SK-N-SH (cell line): ENCODE measurements around the gene ADAM11. TPM values are rescaled to one million over a fixed set of nuclear protein-coding genes. Genes with fewer than 3 reads are reported as not detected.
A peak's percentile ranks its signal among the peaks of the same experiment; 100 is the strongest.

Experiments used
- CTCF ChIA-PET: fragments of 300-600, 350-600 bp; formaldehyde crosslinking; extraction: SDS; loops from one replicate; lab custom pipeline; 2021; lab: Yijun Ruan, JAX
- POLR2A ChIA-PET: fragments of 350-600 bp; sonication (Branson Sonifier 250); formaldehyde crosslinking; extraction: SDS; loops from one replicate; lab custom pipeline; 2020; ENCODE audit warnings: antibody characterized with exemption, inconsistent platforms; lab: Yijun Ruan, JAX
- DNase-seq: peaks from one replicate; pipeline ENCODE4 v3.0.0; 2012
- H2AFZ ChIP-seq: fragments of 200-600 bp; sonication (generic); 2 replicates; pipeline ENCODE4 v1.8.1; 2016; ENCODE audit warnings: antibody characterized with exemption, mild to moderate bottlenecking, low read depth
- H3F3A ChIP-seq: fragments of 200-600 bp; sonication (generic); replicated peaks from 2 replicates; pipeline ENCODE3; 2016; ENCODE audit warnings: antibody characterized with exemption, mild to moderate bottlenecking; ENCODE audit not compliant: insufficient read depth
- H3K27ac ChIP-seq, 2 experiments: fragments of 200-500 bp in 1 of 2; fragments of 200-600 bp in 1 of 2; sonication (Bioruptor generic) in 1 of 2; sonication (generic), shearing (Covaris generic) in 1 of 2; 2 replicates each; pipeline versions ENCODE4 v1.5.1 to v1.6.1; 2014 to 2016; ENCODE audit warnings: low read depth in 2 of 2, inconsistent platforms in 1 of 2, low read length in 1 of 2, mild to moderate bottlenecking in 1 of 2, mixed read lengths in 1 of 2
- H3K27me3 ChIP-seq: fragments of 200-600 bp; sonication (generic), shearing (Covaris generic); 2 replicates; pipeline ENCODE4 v1.6.1; 2016; ENCODE audit warnings: mixed run types; ENCODE audit not compliant: insufficient read depth
- H3K36me3 ChIP-seq, 2 experiments: fragments of 200-500 bp in 1 of 2; fragments of 200-600 bp in 1 of 2; sonication (Bioruptor generic) in 1 of 2; sonication (generic) in 1 of 2; replicated peaks in 1 of 2; 2 replicates each; pipeline versions ENCODE3 to v1.5.1; 2014 to 2016; ENCODE audit warnings: low read length in 1 of 2, mild to moderate bottlenecking in 1 of 2; ENCODE audit not compliant: insufficient read depth in 2 of 2, control insufficient read depth in 1 of 2
- H3K4me1 ChIP-seq, 2 experiments: fragments of 200-500 bp in 1 of 2; fragments of 200-600 bp in 1 of 2; sonication (Bioruptor generic) in 1 of 2; sonication (generic), shearing (Covaris generic) in 1 of 2; 2 replicates each; pipeline versions ENCODE4 v1.5.1 to v1.6.1; 2014 to 2016; ENCODE audit warnings: low read depth in 1 of 2, low read length in 1 of 2, mixed run types in 1 of 2; ENCODE audit not compliant: insufficient read depth in 2 of 2, control insufficient read depth in 1 of 2
- H3K4me2 ChIP-seq: fragments of 200-600 bp; sonication (generic), shearing (Covaris generic); 2 replicates; pipeline ENCODE4 v1.6.1; 2017; ENCODE audit warnings: mixed run types
- H3K4me3 ChIP-seq, 2 experiments: fragments of 200-500 bp in 1 of 2; fragments of 200-600 bp in 1 of 2; sonication (Bioruptor generic) in 1 of 2; sonication (generic), shearing (Covaris generic) in 1 of 2; 2 replicates each; pipeline versions ENCODE4 v1.5.1 to v1.8.1; 2014 to 2016; ENCODE audit warnings: low read depth in 2 of 2, inconsistent platforms in 1 of 2, low read length in 1 of 2, mild to moderate bottlenecking in 1 of 2, mixed read lengths in 1 of 2, moderate library complexity in 1 of 2
- H3K79me2 ChIP-seq: fragments of 200-600 bp; sonication (generic); 2 replicates; pipeline ENCODE4 v1.8.1; 2017; ENCODE audit warnings: mild to moderate bottlenecking; ENCODE audit not compliant: insufficient read depth
- H3K9ac ChIP-seq: fragments of 200-600 bp; sonication (generic); 2 replicates; pipeline ENCODE4 v1.6.1; 2017; ENCODE audit warnings: mixed run types
- H3K9me2 ChIP-seq: fragments of 200-600 bp; sonication (generic); 2 replicates; pipeline ENCODE4 v1.6.1; 2017; ENCODE audit warnings: mixed run types
- H3K9me3 ChIP-seq: fragments of 200-600 bp; sonication (generic); 2 replicates; pipeline ENCODE4 v1.6.1; 2017; ENCODE audit warnings: mixed run types, mild to moderate bottlenecking, moderate library complexity
- H4K20me1 ChIP-seq: fragments of 200-600 bp; sonication (generic); 2 replicates; pipeline ENCODE4 v1.6.1; 2017; ENCODE audit warnings: mild to moderate bottlenecking, mixed run types; ENCODE audit not compliant: insufficient read depth
- FOXJ3 ChIP-seq: sonication (generic); formaldehyde crosslinking; IDR thresholded peaks from 2 replicates; pipeline ENCODE4 v1.5.1; 2020; ENCODE audit warnings: mild to moderate bottlenecking, missing genetic modification reagents
- FOXM1 ChIP-seq: IDR thresholded peaks from 2 replicates; pipeline ENCODE4 v1.4.0; 2012; ENCODE audit warnings: low read depth, mild to moderate bottlenecking
- GATA2 ChIP-seq: sonication (generic); formaldehyde crosslinking; IDR thresholded peaks from 2 replicates; pipeline ENCODE4 v1.5.0; 2020; ENCODE audit warnings: mild to moderate bottlenecking, missing genetic modification reagents
- MEF2A ChIP-seq: IDR thresholded peaks from 2 replicates; pipeline ENCODE4 v1.4.0; 2012; ENCODE audit warnings: low read depth, borderline replicate concordance
- MXI1 ChIP-seq: IDR thresholded peaks from 2 replicates; pipeline ENCODE4 v1.6.1; 2012; ENCODE audit warnings: mild to moderate bottlenecking, low read depth, low read length, improper control_type of control experiment
- NFIC ChIP-seq: IDR thresholded peaks from 2 replicates; pipeline ENCODE4 v1.4.0; 2012; ENCODE audit warnings: borderline replicate concordance
- NRF1 ChIP-seq: IDR thresholded peaks from 2 replicates; pipeline ENCODE4 v1.6.1; 2012; ENCODE audit warnings: low read depth, mild to moderate bottlenecking, low read length
- RAD21 ChIP-seq: IDR thresholded peaks from 2 replicates; pipeline ENCODE4 v1.6.1; 2012; ENCODE audit warnings: mild to moderate bottlenecking, low read length
- RXRA ChIP-seq: IDR thresholded peaks from 2 replicates; pipeline ENCODE4 v1.4.0; 2012; ENCODE audit warnings: low read depth, mild to moderate bottlenecking, borderline replicate concordance
- SMC3 ChIP-seq: IDR thresholded peaks from 2 replicates; pipeline ENCODE4 v1.6.1; 2012; ENCODE audit warnings: low read depth, low read length, improper control_type of control experiment
- TAF1 ChIP-seq: IDR thresholded peaks from 2 replicates; pipeline ENCODE4 v1.6.1; 2012; ENCODE audit warnings: low read depth, mild to moderate bottlenecking, low read length, moderate library complexity, borderline replicate concordance
- TEAD4 ChIP-seq: IDR thresholded peaks from 2 replicates; pipeline ENCODE4 v1.4.0; 2012; ENCODE audit warnings: mild to moderate bottlenecking, borderline replicate concordance; ENCODE audit not compliant: insufficient read depth
- YY1 ChIP-seq: IDR thresholded peaks from 2 replicates; pipeline ENCODE4 v1.4.0; 2012; ENCODE audit warnings: low read depth, mild to moderate bottlenecking
- WGBS: methylation state at CpG from one replicate; pipeline ENCODE4 v1.1.6; 2017; ENCODE audit warnings: low lambda C conversion rate; 5-methylcytosine and 5-hydroxymethylcytosine counted together
- polyA plus RNA-seq, 3 experiments: library from polyadenylated mRNA; depleted of rRNA; stranded (reverse); fragments of >200 nt; gene quantifications; 2 replicates each; pipeline ENCODE4 v1.2.3, GENCODE V29; 2012
- TF ChIP-seq, protein P1 (sequence below): fragments of 200-600 bp; sonication (generic); IDR thresholded peaks from 2 replicates; pipeline ENCODE4 v1.6.1; 2017; ENCODE audit warnings: antibody characterized with exemption, mild to moderate bottlenecking, moderate library complexity
- TF ChIP-seq, protein P2 (sequence below): IDR thresholded peaks from 2 replicates; pipeline ENCODE4 v1.6.1; 2012; ENCODE audit warnings: mild to moderate bottlenecking, low read depth, low read length, moderate library complexity
- TF ChIP-seq, protein P3 (sequence below): IDR thresholded peaks from 2 replicates; pipeline ENCODE4; 2012
- TF ChIP-seq, protein P4 (sequence below): fragments of 150-350 bp; IDR thresholded peaks from 2 replicates; pipeline ENCODE4 v1.6.1; 2016; ENCODE audit warnings: mild to moderate bottlenecking, low read depth, low read length

ADAM11 gene
- polyA plus RNA-seq, 1 of the 3 experiments (the other 2 are of a cell fraction): 2.5 TPM

DNA sequence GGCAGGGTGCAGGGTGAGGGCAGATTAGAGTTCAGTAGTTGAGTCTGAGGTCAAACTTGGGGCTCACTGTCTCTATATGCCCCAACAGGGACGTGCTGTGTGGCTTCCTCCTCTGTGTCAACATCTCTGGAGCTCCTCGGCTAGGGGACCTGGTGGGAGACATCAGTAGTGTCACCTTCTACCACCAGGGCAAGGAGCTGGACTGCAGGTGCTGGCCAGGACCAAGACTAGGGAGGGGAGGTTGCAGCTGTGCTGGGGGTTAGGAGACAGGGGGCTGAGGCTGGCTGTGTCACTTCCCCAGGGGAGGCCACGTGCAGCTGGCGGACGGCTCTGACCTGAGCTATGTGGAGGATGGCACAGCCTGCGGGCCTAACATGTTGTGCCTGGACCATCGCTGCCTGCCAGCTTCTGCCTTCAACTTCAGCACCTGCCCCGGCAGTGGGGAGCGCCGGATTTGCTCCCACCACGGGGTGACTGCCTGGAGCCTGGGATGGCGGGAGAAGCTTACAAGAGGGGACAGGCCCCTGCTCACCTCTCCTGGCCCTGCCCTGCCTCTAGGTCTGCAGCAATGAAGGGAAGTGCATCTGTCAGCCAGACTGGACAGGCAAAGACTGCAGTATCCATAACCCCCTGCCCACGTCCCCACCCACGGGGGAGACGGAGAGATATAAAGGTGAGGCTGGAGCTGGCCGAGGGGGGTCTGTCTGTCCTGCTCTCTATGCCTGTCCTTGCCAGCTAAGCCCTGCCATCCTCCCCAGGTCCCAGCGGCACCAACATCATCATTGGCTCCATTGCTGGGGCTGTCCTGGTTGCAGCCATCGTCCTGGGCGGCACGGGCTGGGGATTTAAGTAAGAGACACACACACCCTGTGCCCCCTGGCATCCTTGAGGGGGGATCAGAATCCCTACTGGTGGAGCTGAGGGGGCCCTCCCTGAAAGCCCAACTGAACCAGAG lies 18.9 kb downstream of the ADAM11 start:
- Histone ChIP-seq H3K4me1 (peaks cover 0 to 31% of the 10 kb centered on the region in 2 experiments; a peak in 1 of 4 replicates), H3K27ac (no peak overlapping the region), H3K9me3 (no peaks in the 10 kb centered on the region), H2AFZ (no peak overlapping the region), H4K20me1 (no peaks in the 10 kb centered on the region), H3K4me3 (no peak overlapping the region), H3K9ac (no peak overlapping the region), H3K36me3 (no peaks in the 10 kb centered on the region), H3K9me2 (no peaks in the 10 kb centered on the region), H3K79me2 (no peaks in the 10 kb centered on the region), H3K4me2 (no peak overlapping the region), H3K27me3 (no peaks in the 10 kb centered on the region), H3F3A (no peaks in the 10 kb centered on the region)
- CTCF ChIA-PET: interaction anchor here (0.6 to 17.7 kb wide), 26 partner anchors 8 to 357 kb away, joined by 3 to 420 read pairs (median 11); partner anchors contain the start of genes EFTUD2, GJC1 and HIGD1B
- TF ChIP-seq FOXJ3 (CRISPR knock-in tag): no peak
- no peak for TF ChIP-seq NRF1
- no peak for TF ChIP-seq TAF1
- TF ChIP-seq MEF2A: no peak
- TF ChIP-seq, protein P1, sequence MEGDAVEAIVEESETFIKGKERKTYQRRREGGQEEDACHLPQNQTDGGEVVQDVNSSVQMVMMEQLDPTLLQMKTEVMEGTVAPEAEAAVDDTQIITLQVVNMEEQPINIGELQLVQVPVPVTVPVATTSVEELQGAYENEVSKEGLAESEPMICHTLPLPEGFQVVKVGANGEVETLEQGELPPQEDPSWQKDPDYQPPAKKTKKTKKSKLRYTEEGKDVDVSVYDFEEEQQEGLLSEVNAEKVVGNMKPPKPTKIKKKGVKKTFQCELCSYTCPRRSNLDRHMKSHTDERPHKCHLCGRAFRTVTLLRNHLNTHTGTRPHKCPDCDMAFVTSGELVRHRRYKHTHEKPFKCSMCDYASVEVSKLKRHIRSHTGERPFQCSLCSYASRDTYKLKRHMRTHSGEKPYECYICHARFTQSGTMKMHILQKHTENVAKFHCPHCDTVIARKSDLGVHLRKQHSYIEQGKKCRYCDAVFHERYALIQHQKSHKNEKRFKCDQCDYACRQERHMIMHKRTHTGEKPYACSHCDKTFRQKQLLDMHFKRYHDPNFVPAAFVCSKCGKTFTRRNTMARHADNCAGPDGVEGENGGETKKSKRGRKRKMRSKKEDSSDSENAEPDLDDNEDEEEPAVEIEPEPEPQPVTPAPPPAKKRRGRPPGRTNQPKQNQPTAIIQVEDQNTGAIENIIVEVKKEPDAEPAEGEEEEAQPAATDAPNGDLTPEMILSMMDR: no peak
- TF ChIP-seq FOXM1: no peak
- TF ChIP-seq NFIC: no peak
- WGBS: 84% methylated on average over 13 of the region's 20 CpGs
- POLR2A ChIA-PET: interaction anchor here (1.0 kb wide), 1 partner anchor 101 kb away, joined by 3 read pairs; no protein-coding TSS in a partner anchor
- DNase-seq: peak; percentile 4

DNA sequence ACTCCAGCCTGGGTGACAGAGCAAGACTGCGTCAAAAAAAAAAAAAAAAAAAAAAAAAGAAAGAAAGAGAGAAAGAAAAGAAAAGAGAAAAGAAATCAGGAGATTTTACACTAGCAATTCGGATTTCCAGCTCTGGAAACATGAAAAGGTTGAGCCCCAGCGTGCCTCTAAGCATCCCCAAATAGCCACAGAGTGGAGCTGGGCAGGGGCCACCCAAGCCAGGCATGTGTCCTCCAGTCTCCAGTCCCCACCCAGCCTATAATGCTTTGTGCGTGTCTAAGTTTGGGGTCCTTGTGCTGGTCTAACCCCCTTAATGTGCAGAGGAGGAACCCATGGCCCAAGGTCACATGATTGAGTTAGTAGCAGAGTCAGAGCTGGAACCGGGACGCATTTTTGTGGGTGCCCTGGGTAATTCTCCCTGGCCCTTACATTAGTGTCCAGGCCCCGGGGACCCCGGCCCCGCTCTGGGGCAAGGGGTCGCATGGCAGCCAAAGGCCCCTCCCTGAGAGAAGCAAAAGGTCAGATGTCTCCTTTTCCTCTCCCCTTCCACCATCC lies 19.9 kb downstream of the ADAM11 start:
- ChIA-PET POLR2A (interaction anchor here (0.7 to 1.5 kb wide), 2 partner anchors 87 to 274 kb away, joined by 3 to 5 read pairs; no protein-coding TSS in a partner anchor), CTCF (interaction anchor here (0.7 to 17.7 kb wide), 41 partner anchors 8 to 357 kb away, joined by 3 to 420 read pairs (median 7); partner anchors contain the start of genes ACBD4, ADAM11, DBF4B and EFTUD2)
- H3K79me2 ChIP-seq: no peaks in the 10 kb centered on the region
- no peaks in the 10 kb centered on the region for H3K9me3 ChIP-seq
- H3F3A ChIP-seq: no peaks in the 10 kb centered on the region
- DNase-seq: no peak
- H3K27me3 ChIP-seq: no peaks in the 10 kb centered on the region
- H3K9me2 ChIP-seq: no peaks in the 10 kb centered on the region
- H3K36me3 ChIP-seq: no peaks in the 10 kb centered on the region
- no peak overlapping the region for H3K9ac ChIP-seq
- H3K27ac ChIP-seq: no peak overlapping the region
- H4K20me1 ChIP-seq: no peaks in the 10 kb centered on the region
- H3K4me3 ChIP-seq: peak overlapping the region; percentile 47 to 65; a peak in 2 of 4 replicates
- H2AFZ ChIP-seq: peak overlapping the region; percentile 90; the same call in 1 of the 2 replicates
- WGBS: 26% methylated on average over 7 of the region's 10 CpGs
- peak overlapping the region; percentile 84; the same call in 1 of the 2 replicates for H3K4me2 ChIP-seq
- H3K4me1 ChIP-seq: peaks cover 0 to 31% of the 10 kb centered on the region in 2 experiments; a peak in 1 of 4 replicates
- TF ChIP-seq RXRA (no peak), TEAD4 (no peak), GATA2 (no peak), MXI1 (no peak), NFIC (no peak), RAD21 (no peak), YY1 (no peak), SMC3 (no peak)
- TF ChIP-seq, protein P2, sequence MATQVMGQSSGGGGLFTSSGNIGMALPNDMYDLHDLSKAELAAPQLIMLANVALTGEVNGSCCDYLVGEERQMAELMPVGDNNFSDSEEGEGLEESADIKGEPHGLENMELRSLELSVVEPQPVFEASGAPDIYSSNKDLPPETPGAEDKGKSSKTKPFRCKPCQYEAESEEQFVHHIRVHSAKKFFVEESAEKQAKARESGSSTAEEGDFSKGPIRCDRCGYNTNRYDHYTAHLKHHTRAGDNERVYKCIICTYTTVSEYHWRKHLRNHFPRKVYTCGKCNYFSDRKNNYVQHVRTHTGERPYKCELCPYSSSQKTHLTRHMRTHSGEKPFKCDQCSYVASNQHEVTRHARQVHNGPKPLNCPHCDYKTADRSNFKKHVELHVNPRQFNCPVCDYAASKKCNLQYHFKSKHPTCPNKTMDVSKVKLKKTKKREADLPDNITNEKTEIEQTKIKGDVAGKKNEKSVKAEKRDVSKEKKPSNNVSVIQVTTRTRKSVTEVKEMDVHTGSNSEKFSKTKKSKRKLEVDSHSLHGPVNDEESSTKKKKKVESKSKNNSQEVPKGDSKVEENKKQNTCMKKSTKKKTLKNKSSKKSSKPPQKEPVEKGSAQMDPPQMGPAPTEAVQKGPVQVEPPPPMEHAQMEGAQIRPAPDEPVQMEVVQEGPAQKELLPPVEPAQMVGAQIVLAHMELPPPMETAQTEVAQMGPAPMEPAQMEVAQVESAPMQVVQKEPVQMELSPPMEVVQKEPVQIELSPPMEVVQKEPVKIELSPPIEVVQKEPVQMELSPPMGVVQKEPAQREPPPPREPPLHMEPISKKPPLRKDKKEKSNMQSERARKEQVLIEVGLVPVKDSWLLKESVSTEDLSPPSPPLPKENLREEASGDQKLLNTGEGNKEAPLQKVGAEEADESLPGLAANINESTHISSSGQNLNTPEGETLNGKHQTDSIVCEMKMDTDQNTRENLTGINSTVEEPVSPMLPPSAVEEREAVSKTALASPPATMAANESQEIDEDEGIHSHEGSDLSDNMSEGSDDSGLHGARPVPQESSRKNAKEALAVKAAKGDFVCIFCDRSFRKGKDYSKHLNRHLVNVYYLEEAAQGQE: no peak
- TF ChIP-seq, protein P3, sequence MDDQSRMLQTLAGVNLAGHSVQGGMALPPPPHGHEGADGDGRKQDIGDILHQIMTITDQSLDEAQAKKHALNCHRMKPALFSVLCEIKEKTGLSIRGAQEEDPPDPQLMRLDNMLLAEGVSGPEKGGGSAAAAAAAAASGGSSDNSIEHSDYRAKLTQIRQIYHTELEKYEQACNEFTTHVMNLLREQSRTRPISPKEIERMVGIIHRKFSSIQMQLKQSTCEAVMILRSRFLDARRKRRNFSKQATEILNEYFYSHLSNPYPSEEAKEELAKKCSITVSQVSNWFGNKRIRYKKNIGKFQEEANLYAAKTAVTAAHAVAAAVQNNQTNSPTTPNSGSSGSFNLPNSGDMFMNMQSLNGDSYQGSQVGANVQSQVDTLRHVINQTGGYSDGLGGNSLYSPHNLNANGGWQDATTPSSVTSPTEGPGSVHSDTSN: no peak
- TF ChIP-seq, protein P4, sequence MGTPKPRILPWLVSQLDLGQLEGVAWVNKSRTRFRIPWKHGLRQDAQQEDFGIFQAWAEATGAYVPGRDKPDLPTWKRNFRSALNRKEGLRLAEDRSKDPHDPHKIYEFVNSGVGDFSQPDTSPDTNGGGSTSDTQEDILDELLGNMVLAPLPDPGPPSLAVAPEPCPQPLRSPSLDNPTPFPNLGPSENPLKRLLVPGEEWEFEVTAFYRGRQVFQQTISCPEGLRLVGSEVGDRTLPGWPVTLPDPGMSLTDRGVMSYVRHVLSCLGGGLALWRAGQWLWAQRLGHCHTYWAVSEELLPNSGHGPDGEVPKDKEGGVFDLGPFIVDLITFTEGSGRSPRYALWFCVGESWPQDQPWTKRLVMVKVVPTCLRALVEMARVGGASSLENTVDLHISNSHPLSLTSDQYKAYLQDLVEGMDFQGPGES: no peak
